OCI-LY7 (cell line): ENCODE results near the gene IL26.

Experiments
- CTCF ChIP-seq: fragments of 200-600 bp; sonication (generic); conservative IDR thresholded peaks from 2 replicates; pipeline ENCODE4 v1.5.1; 2014; ENCODE audit warnings: mild to moderate bottlenecking, antibody characterized with exemption, low read length, moderate library complexity, mixed read lengths
- EZH2phosphoT487 ChIP-seq: fragments of 200-600 bp; sonication (generic); IDR thresholded peaks from 2 replicates; pipeline ENCODE4 v1.6.1; 2018; ENCODE audit warnings: low read depth, borderline replicate concordance, mild to moderate bottlenecking, mixed run types, antibody characterized with exemption, low read length, moderate library complexity, mixed read lengths

GRCh38 chr12:68190301-68190700 is 35.3 kb downstream of the IL26 start:
- TF ChIP-seq CTCF (no peak), EZH2phosphoT487 (no peak)
